ENCODE data around the gene ABHD14A. TPM values are rescaled to one million over a fixed set of nuclear protein-coding genes. Genes with fewer than 3 reads are reported as not detected.

Gene ABHD14A
- total RNA-seq, 2 donors from 2014 or later: 55.3 to 58.5 TPM

DNA sequence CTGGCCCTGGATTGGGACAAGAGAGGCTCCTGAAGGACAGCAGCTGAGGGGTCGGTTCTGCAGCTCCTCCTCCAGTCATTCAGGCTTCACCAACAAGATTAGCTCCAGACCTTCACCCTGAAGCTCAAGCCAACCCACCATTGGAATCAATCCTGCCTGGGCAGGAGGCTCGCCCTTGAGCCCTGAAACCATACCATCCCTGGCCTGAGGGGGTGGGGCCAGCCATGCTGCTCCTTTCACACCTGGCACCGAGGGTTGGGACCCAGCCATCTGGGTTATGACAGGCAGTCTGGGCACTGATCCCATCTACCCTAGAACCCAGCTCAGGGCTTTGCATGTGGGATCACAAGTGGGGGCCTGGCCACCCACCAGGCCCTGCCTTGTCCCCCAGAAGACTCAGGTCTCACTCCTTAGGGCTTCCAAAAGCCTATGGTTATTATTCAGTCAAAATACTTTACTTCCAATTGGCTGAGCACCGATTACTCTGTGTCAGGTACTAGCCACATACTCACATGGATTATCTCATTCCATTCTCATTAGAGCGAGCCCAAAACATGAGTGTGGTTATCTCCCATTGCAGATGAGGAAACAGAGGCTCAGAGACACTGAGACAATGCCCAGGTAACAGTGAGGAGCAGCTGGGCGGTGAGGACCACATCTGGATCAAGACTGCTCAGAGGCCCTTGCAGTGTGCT lies 4.1 kb upstream of the ABHD14A start:
- Histone ChIP-seq H3K4me1 (replicated peaks) (peaks cover 22% of the 10 kb centered on the region), H3K27me3 (replicated peaks; ENCODE audit: insufficient read depth) (no peaks in the 10 kb centered on the region), H3K36me3 (no peaks in the 10 kb centered on the region), H3K9me3 (no peaks in the 10 kb centered on the region), H3K27ac (no peak overlapping the region), H3K4me3 (no peak overlapping the region)
- no peak for DNase-seq (ENCODE audit: low spot score)
- intact Hi-C loops (cut with DNase I): no loop called here
- WGBS: 73% methylated on average over 6 of the region's 6 CpGs
- no peak for TF ChIP-seq POLR2AphosphoS5 (IDR thresholded peaks at IDR 0.05)
- TF ChIP-seq, protein P1, sequence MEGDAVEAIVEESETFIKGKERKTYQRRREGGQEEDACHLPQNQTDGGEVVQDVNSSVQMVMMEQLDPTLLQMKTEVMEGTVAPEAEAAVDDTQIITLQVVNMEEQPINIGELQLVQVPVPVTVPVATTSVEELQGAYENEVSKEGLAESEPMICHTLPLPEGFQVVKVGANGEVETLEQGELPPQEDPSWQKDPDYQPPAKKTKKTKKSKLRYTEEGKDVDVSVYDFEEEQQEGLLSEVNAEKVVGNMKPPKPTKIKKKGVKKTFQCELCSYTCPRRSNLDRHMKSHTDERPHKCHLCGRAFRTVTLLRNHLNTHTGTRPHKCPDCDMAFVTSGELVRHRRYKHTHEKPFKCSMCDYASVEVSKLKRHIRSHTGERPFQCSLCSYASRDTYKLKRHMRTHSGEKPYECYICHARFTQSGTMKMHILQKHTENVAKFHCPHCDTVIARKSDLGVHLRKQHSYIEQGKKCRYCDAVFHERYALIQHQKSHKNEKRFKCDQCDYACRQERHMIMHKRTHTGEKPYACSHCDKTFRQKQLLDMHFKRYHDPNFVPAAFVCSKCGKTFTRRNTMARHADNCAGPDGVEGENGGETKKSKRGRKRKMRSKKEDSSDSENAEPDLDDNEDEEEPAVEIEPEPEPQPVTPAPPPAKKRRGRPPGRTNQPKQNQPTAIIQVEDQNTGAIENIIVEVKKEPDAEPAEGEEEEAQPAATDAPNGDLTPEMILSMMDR (IDR thresholded peaks at IDR 0.05): no peak
- TF ChIP-seq POLR2A (IDR thresholded peaks at IDR 0.05): no peak

GRCh38 chr3:51971350-51971749 lies 3.5 kb upstream of the ABHD14A start:
- H3K27me3 ChIP-seq (replicated peaks; ENCODE audit: insufficient read depth): no peaks in the 10 kb centered on the region
- WGBS: 93% methylated on average over 11 of the region's 11 CpGs
- no peak overlapping the region for H3K27ac ChIP-seq
- no peaks in the 10 kb centered on the region for H3K36me3 ChIP-seq
- intact Hi-C loops (cut with DNase I): no loop called here
- no peak overlapping the region for H3K4me3 ChIP-seq
- H3K9me3 ChIP-seq: no peaks in the 10 kb centered on the region
- TF ChIP-seq POLR2AphosphoS5 (IDR thresholded peaks at IDR 0.05) (no peak), POLR2A (IDR thresholded peaks at IDR 0.05) (no peak)
- TF ChIP-seq, protein P1 (IDR thresholded peaks at IDR 0.05): no peak
- no peak for DNase-seq (ENCODE audit: low spot score)
- peaks cover 20% of the 10 kb centered on the region for H3K4me1 ChIP-seq (replicated peaks)

- H3K27ac ChIP-seq: peak overlapping the region; percentile 90 to 91
- TF ChIP-seq POLR2AphosphoS5 (IDR thresholded peaks at IDR 0.05) (no peak), POLR2A (IDR thresholded peaks at IDR 0.05) (no peak)
- TF ChIP-seq, protein P1 (IDR thresholded peaks at IDR 0.05): no peak
- 11% methylated on average over 30 of the region's 30 CpGs for WGBS
- peaks cover 14% of the 10 kb centered on the region for H3K4me1 ChIP-seq (replicated peaks)
- no peaks in the 10 kb centered on the region for H3K36me3 ChIP-seq
- H3K4me3 ChIP-seq: peak overlapping the region; percentile 54 to 67
- H3K27me3 ChIP-seq (replicated peaks; ENCODE audit: insufficient read depth): no peaks in the 10 kb centered on the region
- H3K9me3 ChIP-seq: no peaks in the 10 kb centered on the region
- intact Hi-C loops (cut with DNase I): loop anchor here (2.0 kb wide), 1 partner anchor 32 kb away; the partner anchor contains the start of gene PARP3
- no peak for DNase-seq (ENCODE audit: low spot score)
These were observed 444 bp upstream of the ABHD14A start for GRCh38 chr3:51974277-51974962.

- intact Hi-C loops (cut with DNase I): loop anchor here (2.0 kb wide), 1 partner anchor 33 kb away; the partner anchor contains the start of gene PARP3
- WGBS: 30% methylated on average over 46 of the region's 46 CpGs
- Histone ChIP-seq H3K27me3 (replicated peaks; ENCODE audit: insufficient read depth) (no peaks in the 10 kb centered on the region), H3K36me3 (no peaks in the 10 kb centered on the region), H3K9me3 (no peaks in the 10 kb centered on the region), H3K27ac (peak overlapping the region in 1 of 2 donors; percentile 38), H3K4me1 (replicated peaks) (peaks cover 14% of the 10 kb centered on the region), H3K4me3 (peak overlapping the region; percentile 54 to 67)
- DNase-seq (ENCODE audit: low spot score): no peak
- no peak for TF ChIP-seq POLR2AphosphoS5 (IDR thresholded peaks at IDR 0.05)
- TF ChIP-seq POLR2A (IDR thresholded peaks at IDR 0.05): no peak
- TF ChIP-seq, protein P1 (IDR thresholded peaks at IDR 0.05): no peak
These were observed 1.1 kb downstream of the ABHD14A start for GRCh38 chr3:51975852-51976549.
